Posterior vena cava (tissue), 2 donors: Measurements from ENCODE around the gene OR8D4. TPM values are rescaled to one million over a fixed set of nuclear protein-coding genes. Genes with fewer than 3 reads are reported as not detected.

Experiments used
- total RNA-seq, 2 donors: library from RNA; stranded (reverse); fragmentation: NEBNext Ultra II Directional; extraction: Animal tissue kit (Norgen Biotek cat#: 25700); gene quantifications; one replicate each; pipeline ENCODE4 v1.2.1, GENCODE V29; 2021
- donor health status: DM: yes; HTN: yes; CAD: no.
- donor health status: DM: yes; HTN: yes; CAD: no.

OR8D4 gene
- total RNA-seq, 2 donors from 2014 or later, result not detected

Other genes with a start within 250 kb of the OR8D4 start
- gene SCN3B, start 247.5 kb upstream of the OR8D4 start, total RNA-seq, result 1 to 10 TPM; 1.5 to 2.8 TPM
- 1 to 10 TPM; 6.2 to 6.4 TPM for gene ZNF202, start 160.5 kb upstream of the OR8D4 start, total RNA-seq
- gene OR6X1, start 147.6 kb upstream of the OR8D4 start, total RNA-seq, result not detected
- gene OR6M1, start 95.8 kb upstream of the OR8D4 start, total RNA-seq, result not detected
- not detected for gene TMEM225, start 16.5 kb upstream of the OR8D4 start, total RNA-seq
- gene OR4D5, start 37.5 kb downstream of the OR8D4 start, total RNA-seq, result not detected
- gene OR6T1, start 41.7 kb downstream of the OR8D4 start, total RNA-seq, result not detected
- gene OR10S1, start 75.6 kb downstream of the OR8D4 start, total RNA-seq, result not detected
- gene OR10G6, start 93.0 kb downstream of the OR8D4 start, total RNA-seq, result not detected
- gene OR10G4, start 110.8 kb downstream of the OR8D4 start, total RNA-seq, result not detected
- gene OR10G9, start 120.8 kb downstream of the OR8D4 start, total RNA-seq, result not detected
- not detected for gene OR10G8, start 124.6 kb downstream of the OR8D4 start, total RNA-seq
- not detected for gene OR10G7, start 139.2 kb downstream of the OR8D4 start, total RNA-seq
- gene VWA5A, start 213.3 kb downstream of the OR8D4 start, total RNA-seq, result 10 to 100 TPM; 15.1 to 22.0 TPM